Stimulated activated CD8-positive, alpha-beta memory T cell treated with anti-CD3 and anti-CD28 coated beads, Interleukin-12 subunit alpha, Interleukin-12 subunit beta, amount 100 ng/mL, for 24 hours (primary cell): ENCODE data around the gene BMPR1B.
"Not testable (repeated sequence)": the region's sequence is repeated elsewhere in the genome, so short reads cannot be mapped to it uniquely, and the experiment has no call there.

Source experiments
- DNase-seq: peaks from one replicate; pipeline ENCODE4 v3.0.0-alpha.2; 2020; ENCODE audit errors: extremely low read depth

The BMPR1B gene

GRCh38 chr4:95087657-95088455 lies 330.1 kb downstream of the BMPR1B start:
- no peak for DNase-seq

GRCh38 chr4:95091272-95091671 lies 333.5 kb downstream of the BMPR1B start:
- no peak for DNase-seq

GRCh38 chr4:95092766-95093165 lies 335.0 kb downstream of the BMPR1B start:
- no peak for DNase-seq

- no peak for DNase-seq
These were observed 335.7 kb downstream of the BMPR1B start for GRCh38 chr4:95093460-95093859.

- no peak for DNase-seq
These were observed 336.5 kb downstream of the BMPR1B start for GRCh38 chr4:95093936-95094929.

- DNase-seq = no peak
These were observed 337.7 kb downstream of the BMPR1B start for GRCh38 chr4:95095348-95095974.

- no peak for DNase-seq
These were observed 344.5 kb downstream of the BMPR1B start for GRCh38 chr4:95102162-95102790.

- no peak for DNase-seq
These were observed 347.4 kb downstream of the BMPR1B start for GRCh38 chr4:95105112-95105511.

GRCh38 chr4:95105983-95106382 lies 348.2 kb downstream of the BMPR1B start:
- no peak for DNase-seq

GRCh38 chr4:95106408-95106928 lies 348.7 kb downstream of the BMPR1B start:
- no peak for DNase-seq

GRCh38 chr4:95107004-95107403 lies 349.2 kb downstream of the BMPR1B start:
- no peak for DNase-seq

GRCh38 chr4:95107635-95108034 lies 349.9 kb downstream of the BMPR1B start:
- no peak for DNase-seq

GRCh38 chr4:95108883-95109421 lies 351.2 kb downstream of the BMPR1B start:
- no peak for DNase-seq

GRCh38 chr4:95114521-95114920 lies 356.8 kb downstream of the BMPR1B start:
- DNase-seq = no peak

- no peak for DNase-seq
These were observed 360.7 kb downstream of the BMPR1B start for GRCh38 chr4:95118497-95118896.

GRCh38 chr4:95120456-95120855 lies 362.7 kb downstream of the BMPR1B start:
- no peak for DNase-seq

- DNase-seq = no peak
These were observed 364.2 kb downstream of the BMPR1B start for GRCh38 chr4:95122001-95122400.

GRCh38 chr4:95124906-95125504 lies 367.2 kb downstream of the BMPR1B start:
- DNase-seq = no peak

GRCh38 chr4:95129031-95129430 lies 371.3 kb downstream of the BMPR1B start:
- DNase-seq = no peak

GRCh38 chr4:95129821-95130311 lies 372.1 kb downstream of the BMPR1B start:
- no peak for DNase-seq

- DNase-seq = not testable (repeated sequence)
These were observed 376.3 kb downstream of the BMPR1B start for GRCh38 chr4:95134016-95134415.
